Pulmonary artery endothelial cell (primary cell): Measurements from ENCODE around the gene CASZ1. TPM values are rescaled to one million over a fixed set of nuclear protein-coding genes. Genes with fewer than 3 reads are reported as not detected.

Source experiments
- DNase-seq: peaks from one replicate; pipeline ENCODE4 v3.0.0-alpha.2; 2011; ENCODE audit warnings: low read depth, low spot score
- total RNA-seq: library from RNA; depleted of rRNA; stranded (reverse); fragments of >200 nt; gene quantifications from 2 replicates; pipeline ENCODE4 v1.2.3, GENCODE V29; 2014

The CASZ1 gene
- total RNA-seq, 1 donor from 2014 or later: 0.99 TPM

DNA sequence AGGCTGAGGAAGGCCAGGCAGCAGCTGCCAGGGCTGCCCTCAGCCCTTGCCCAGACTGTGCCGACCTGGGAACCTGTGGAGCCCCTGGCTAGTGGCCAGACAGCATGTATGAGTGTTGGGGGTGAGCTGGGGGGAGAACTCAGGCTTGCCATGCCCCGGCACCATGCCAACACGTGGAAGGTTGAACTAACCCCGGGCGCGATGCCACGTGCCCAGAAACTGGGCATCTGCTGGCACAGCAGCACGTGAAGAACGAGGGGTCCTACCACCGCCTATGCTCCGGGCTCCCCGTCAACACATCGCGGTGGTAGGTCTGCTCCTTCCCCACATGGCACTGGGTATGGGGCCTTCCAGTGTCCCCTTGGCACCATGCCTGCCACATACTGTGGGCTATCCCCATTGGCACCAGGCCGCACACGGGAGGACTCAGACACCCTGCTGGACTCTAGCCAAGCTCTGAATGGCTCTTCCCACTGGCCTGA is 68.7 kb downstream of the CASZ1 start:
- no peak for DNase-seq

DNA sequence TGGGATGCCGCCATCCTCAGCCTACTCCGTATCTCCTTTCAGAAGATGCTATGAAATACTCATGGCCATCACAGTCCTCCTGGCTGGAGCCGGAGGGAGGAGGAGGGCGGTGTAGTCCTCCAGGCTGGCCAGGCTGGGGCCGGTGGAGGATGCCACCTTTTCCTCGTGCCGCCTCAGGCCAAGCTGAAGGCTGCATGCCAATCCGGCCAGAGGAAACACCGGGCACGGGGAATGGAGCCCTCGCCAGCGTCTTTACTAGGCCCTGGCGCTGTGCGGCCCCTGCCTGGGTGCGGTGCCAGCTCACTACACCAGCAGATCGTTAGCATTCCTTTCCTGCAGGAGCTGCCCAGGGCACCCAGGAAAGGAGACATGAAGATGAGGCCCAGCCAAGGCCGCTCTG is 70.1 kb downstream of the CASZ1 start:
- no peak for DNase-seq

DNA sequence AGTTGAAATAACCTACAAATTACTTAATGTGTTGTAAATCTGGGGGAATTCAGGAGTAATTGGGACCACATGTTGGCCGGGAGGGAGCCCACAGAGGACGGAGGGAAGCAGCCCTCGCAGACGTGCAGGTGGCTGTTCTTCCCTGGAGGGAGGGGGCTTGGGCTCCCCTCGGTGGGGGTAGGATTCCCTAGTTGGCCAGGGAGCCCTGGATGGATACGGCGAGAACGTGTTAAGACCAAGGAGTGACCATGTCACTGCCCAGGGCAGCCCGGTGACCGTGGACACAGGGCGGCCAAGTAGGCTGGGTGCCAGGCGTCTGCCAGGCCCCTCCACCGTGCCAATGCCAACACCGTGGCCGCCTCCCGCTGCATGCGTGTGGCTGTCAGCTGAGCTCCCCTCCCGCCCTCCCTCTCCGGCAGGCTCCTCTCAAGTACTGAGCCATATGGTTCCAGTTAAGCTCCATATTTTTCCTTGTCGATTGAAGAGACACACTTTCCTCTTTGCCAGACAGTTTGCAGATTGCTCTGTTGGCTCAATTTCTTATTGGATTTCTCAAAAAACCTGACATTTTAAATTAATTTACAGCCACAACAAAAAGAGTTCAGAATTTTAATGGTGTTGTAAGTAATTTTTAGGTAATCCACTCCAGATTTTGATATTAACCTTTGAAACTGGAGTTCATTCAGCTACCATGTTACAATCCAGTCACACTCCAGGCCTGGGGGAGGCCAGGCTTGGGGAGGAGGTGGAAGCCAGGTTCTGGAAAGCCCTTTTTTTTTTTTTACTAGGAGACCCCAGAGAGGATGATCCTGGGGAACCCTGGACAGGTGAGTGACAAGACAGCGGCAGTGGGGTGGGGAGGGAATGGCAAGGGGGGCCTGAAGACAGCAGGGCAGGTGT is 71.2 kb downstream of the CASZ1 start:
- DNase-seq: no peak

DNA sequence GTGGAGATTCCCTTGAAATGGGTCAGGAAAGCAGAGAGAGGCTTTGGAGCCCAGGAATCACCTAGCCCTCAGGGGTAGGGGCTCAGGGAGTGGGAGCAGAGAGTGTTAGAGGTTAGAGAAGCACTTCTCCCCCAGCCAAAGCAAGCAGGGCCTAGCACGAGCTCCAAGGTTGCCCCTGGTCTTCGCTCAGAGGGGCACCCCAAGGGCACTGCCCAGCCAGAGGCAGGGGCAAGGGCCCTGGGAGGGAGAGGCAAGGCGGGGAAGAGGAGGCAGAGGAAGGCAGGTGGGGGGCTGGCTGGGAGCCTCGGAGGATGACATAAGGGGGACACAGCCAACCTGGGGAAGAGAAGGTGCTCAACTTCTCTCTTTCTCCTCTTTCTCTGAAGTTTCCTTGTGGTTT is 71.9 kb downstream of the CASZ1 start:
- DNase-seq: no peak

DNA sequence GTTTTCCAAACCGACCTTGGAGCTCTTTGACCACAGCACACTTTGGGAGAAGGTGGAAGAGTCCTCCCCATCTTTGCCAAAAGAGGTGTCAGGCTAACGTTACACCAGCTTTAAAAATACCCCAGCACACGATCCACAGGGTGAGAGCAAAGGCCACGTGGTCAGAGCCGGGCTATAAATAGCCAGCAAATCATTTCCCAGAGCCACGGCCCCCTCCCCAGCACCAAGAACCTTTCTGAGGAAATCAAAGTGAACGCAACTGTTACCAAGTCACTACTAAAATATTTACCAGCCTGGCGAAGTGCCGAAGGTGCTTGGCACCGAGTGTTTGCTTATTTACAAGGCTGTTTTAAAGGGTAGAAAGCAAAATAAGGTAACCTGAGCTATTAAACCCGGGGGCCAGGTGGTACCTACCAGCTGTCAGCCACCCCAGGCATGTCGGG is 72.4 kb downstream of the CASZ1 start:
- DNase-seq: no peak

DNA sequence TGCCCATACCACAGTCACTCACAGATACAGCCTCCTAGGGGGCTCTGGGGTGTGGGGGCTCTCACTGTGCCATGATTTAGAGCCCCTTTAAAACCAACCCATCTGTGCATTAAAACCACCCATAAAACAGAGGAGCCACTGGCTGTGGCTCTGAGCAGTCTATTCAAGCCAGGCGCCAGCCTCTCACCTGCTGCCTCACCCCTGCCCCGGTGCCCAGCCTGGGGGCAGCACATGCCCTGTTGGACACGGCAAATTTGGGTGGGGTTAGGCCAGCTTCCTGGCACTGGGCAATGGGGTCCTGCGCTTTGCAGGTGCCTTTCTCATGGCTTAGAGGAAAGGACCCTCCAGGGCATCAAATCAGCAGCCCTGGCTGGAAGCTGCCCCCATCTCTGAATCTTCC is 73.1 kb downstream of the CASZ1 start:
- no peak for DNase-seq

DNA sequence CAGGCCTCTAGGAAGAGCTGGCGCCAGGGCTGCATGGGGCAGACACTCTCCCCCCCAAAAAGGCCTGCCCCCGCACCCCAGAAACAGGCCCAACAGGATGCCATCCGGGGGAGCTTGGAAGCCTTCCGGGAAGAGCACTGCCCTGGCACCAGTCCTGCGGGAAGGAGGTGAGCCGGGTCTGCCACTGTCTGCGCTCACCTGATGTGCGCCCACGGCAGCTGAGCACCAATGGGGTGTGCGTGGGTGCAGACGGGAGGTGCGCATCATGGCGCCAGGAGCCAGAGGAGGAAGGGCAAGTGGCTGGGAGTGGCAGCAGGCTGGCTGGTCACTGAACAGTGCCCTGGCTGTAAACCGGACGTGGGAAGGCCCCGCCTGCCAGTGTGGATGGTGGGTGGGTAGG is 73.6 kb downstream of the CASZ1 start:
- DNase-seq: no peak

DNA sequence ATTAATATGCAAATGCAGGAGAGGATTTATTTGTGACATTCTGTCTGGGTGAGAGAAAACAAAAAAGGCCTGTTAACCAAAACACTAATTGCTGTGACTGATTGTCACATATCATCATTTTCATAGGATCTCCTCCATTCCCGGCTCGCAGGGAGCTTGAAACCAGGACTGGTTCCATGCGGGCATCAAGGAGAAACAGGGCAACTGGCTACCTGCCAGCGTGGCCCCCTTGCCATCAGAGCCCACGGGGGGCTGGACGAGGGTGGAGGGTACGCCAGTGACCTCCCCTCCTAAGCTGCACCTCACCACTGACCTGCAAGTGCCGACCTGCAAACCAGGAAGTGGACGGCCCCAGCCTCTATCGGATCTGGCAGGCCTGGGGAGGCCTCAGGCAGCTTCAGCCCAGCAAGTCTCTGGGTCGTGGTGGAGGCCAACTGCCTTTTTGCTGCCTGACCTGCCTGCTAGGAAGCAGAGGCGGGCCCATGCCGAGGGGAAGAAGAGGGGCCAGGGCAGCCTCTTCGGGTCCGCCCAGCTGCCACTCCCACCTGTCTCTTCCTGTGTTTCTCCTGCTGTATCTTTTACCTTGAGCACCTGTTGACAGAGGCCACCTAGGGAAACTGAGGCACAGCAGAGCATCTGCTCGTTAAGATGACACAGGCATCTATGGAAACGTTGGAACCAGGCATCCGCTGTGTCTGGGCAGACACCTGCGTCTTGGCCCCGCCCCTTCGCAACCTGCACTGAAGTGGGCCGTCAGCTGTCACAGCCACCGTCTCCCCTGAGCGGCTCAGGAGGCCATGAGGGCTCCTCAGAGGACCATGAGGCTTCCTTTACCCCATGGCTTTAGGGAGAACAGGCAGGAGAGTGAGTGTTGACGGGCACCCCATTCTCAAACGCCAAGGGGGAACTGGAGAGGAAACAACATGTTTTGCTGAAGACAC is 74.8 kb downstream of the CASZ1 start:
- DNase-seq: no peak

DNA sequence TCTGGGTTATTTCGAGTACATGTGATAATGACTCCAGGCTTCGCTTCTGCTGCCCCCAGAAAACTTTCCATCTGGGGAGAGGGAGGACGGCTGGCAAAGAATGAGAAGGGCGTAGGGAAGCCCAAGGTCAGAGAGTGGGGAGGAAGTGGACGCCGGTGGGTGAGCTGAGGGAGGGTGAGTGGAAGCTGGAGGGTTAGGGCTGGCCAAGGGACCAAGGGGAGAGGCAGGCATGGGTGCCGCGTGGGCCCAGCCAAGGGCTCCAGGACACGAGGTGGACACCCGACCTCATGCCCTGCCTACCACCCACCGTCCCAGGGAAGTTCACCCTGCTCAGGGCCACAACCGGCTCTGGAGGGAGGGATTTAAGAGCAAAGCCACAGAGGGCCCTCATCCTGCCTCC is 75.8 kb downstream of the CASZ1 start:
- DNase-seq: no peak

DNA sequence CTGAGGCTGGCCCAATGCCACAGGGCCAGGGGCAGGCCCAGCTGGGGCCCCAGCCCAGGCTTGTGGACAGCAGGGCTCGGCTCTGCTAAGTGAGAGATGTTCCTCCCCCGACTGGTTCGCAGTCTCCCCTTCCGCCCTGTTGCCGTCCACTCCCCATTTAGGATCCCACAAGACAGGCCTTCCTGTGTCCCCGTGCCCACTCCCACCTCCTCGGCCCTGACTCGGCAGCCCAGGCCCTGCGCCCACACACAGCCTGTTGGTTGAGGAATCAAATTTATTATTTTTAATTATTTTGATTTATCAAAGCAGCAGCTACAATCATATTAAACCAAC is 78.4 kb downstream of the CASZ1 start:
- DNase-seq: no peak

DNA sequence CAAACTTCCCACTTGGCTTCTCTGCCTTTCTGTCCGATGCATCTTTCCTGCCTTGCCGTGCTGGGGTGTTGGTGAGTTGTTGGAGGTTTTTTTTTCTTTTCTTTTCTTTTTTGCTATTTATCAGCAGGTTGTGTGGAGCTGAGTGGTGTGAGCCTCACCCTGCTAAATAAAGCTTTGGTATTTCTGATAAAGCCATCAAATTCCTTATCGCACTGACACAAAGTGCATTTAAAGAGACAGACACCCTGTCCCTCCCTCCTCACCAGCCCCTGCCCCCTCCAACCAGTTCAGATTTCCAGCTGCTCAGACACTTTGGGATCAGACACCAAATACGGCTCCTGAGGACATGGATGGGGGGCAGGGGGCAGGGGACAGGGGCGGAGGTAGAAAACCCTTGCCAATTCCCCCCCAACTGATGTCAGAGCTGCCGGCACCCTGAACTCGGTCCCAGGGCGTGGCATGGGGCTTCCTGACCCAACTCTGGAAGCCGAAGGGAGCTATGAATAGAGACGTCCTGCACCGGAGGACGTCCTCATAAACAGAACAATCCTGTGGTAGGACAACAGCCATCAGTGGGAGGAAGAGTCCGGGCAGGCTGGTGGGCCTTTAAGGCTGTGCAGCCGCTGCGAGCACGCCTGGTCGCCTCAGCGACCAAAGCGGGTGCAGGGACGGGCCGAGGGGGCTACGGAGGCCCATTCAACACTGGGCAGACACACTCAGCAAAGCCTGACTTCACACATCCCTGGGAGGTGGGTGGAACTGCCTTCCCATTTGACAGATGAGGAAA is 79.0 kb downstream of the CASZ1 start:
- DNase-seq: no peak

DNA sequence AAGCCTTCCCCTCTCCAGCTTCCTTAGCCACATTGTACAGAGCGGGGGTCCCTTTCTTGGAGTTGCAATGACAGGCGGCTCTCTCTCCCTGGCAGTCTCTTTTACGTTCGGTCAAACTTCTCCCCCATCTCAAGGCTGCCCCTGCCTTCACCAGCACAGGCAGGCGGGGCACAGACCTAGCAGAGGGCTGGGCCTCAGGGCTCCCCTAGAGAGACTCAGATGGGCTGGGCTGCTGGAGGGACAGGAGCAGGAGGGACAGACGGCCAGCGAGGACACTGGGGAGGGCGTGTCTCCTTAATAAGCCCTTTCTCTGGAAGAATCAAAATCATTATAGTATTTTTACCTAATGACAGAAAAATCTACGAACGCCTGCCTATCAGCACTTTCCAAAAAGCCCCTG is 79.6 kb downstream of the CASZ1 start:
- DNase-seq: no peak

DNA sequence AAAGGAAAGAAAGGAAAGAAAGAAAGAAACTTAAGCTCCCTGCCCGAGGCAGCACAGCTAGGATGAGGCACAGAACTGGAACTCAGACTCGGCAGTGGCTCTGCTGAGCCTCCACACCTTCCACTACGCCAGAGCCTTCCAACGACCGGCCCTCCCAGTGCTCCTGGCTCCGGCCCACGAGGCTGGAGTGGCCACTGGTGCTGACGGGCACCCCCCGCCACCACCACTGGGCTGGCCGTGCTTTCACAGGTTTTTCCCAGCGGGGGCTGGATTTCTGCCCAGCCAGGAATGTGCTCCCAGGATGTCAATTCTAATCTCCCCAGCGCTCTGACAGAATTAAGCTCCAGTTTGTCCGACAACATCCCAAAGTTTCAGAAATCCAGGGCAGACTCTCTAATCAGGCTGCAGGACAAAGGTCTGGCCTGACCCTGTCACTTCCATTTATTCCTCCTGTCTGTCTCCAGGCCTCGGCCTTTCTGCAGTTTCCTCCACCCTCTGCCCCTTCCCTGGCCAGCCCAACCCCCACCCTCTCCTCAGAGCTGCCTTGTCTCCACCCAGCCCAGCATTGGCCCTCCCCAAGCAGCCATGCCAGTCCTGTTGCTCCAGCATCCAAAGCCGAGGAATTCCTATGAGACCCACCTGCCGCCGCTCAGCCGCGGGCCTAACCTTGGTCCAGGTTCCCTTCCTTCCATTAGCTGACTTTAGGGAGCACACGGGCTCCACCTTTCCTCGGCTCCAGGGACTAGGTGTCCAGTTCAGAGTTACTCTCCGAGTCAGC is 81.9 kb downstream of the CASZ1 start:
- no peak for DNase-seq

DNA sequence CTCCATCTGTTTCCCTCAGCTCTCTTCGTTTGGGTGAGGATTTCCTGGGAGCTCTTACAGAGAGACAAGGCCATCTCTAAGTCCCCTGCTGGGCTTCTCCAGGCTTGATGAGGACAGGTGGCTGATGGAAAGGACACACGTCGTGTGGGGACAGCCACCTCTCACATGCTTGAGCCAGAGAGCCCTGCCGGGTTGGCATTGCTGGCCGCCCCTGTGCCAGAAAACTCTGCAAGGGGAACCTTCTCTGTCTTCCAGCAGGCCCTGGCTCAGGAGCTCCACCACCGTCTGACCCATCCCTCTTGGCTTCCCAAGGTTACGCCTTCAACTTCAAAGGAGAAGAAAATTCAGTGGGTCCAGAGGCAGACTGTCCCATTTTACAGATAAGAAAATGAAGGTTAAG is 82.8 kb downstream of the CASZ1 start:
- no peak for DNase-seq

DNA sequence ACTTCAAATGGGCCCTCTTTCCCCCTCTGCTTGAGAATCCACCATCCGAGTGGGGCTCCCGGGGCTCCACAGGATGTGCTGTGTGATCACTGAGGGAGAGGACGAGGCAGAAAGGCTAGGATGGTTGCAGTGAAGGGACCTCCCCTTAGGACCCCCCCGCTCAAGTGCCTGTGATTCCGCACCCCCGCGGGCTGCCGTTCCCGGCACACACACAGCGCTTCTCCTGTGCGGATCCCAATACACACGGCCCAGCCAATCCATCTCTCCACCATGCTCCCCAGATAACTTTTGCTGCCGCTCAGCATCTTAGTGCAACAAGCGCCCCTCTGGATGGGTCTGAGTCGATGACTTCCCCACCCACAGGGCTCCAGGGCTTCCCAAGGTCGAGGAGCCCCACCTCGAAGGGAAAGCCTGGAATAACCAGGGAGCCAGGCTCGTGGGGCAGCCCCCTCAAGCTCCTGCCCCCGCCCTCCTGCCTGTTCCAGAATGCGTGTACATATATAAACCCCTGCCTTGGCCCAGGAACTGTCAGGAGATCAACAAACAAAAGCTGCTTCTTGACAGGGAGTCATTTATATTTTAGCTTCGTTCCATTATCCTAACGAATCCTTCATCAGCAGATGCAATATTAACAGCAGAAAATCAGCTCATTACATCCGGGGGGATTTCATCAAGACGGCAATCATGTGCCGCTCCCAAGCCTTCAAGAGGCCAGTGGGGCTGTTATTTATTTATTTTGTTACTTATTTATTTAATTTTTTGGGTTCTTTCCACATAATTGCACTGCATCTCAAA is 83.7 kb downstream of the CASZ1 start:
- no peak for DNase-seq

DNA sequence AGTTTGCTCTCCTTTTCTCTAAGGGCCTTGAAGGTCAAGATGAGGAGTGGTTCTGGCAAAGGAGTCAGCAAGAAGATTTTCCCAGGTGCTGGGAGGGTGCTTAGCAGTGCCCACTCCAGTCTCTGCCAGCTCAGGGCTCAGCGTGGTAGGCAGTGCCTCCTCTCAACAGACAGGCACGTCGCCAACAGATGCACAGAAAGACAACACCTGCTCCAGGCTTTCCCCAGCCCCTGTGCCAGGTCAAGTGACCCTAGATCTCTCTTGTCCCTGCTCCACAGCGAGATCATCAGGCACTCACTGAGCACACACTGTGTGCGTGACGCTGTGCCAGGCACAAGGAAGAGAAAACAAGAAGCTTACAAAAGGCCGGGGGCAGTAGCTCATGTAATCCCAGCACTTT is 86.0 kb downstream of the CASZ1 start:
- no peak for DNase-seq

DNA sequence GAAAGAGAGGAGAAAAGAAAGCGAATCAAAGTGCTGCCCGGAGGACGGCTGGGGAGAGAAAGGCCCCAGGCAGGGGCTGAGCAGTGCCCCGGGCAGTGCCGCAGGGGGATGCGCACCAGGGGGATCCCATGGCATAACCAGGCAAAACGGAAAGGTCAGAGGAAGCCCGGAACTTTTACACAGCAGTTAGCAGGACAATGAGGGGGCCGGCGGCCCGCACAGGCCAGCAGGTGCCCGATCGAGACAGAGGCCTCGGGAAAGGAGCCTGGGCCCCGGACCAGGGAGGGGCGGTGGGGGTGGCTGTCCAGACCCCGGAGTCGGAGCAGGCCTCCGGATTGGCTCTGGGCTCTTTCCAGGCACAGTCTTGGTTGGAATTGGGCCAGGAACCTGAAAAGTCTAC is 86.8 kb downstream of the CASZ1 start:
- DNase-seq: no peak

DNA sequence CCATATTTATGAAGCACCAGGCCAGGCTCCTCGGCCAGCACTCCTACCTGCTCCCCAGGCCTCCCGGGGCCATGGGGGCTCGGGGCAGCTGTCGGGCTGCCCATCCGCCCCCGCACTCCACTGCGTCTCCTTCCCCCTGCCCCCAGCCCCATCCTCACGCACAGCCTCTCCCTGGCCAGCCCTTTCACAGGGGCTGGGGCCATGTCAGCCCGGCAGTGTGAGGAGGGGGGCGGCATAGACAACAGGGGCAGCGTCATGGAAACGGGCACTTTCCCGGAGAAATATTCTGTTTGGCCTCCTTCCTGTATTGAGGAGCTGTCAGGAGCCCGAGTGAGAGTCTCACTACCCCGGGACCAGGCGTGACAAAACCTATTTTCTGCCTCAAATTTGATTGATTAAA is 87.3 kb downstream of the CASZ1 start:
- DNase-seq: no peak

DNA sequence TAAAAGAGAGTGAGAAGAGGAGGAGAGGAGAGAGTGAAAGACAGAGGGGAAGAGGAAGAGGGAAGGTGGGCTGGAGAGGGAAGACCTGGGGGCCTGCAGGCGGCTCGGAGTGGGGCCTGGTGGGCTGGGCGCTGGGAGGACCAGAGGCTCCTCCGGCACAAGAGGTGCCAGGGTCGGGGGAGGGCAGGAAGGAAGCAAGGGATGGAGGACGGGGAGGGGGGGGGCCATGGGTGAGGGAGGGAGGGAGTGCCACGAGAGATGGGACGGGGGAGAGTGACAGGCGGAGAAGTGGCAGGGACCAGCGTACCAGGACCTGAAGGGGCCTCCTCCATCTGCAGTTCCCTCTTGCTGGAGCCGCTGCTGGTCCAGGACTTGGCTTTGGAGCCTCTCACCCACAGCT is 87.7 kb downstream of the CASZ1 start:
- DNase-seq: no peak

DNA sequence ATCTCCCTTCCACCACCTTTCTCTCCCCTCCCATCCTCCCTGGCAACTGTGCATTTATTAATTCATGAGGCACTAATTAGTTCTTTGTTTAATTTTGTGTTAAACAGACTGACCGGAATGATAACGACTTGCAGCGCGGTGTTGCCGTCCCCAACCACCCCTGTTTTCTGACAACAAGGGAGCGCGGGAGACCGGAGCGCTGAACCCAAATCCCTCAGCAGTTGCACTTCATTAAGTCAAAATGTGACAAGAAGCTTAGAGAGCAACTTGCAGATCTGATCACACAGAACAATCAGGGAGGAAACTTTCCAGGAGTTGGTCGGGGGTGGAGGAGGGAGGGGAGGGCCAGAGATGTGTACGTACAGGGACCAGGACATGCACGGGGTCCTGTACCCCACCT is 89.2 kb downstream of the CASZ1 start:
- no peak for DNase-seq
